RWPE2 (cell line): ENCODE data around the gene TSPAN18.

Experiments used
- ATAC-seq: fragments of 200-7000 bp; cut with Tn5 transposase; 3 replicates; pipeline ENCODE4 v1.9.1; 2021; ENCODE audit warnings: low read depth
- DNase-seq: peaks from one replicate; pipeline ENCODE4 v3.0.0-alpha.2; 2020; ENCODE audit warnings: low spot score
- H3K27ac ChIP-seq: fragments of 450-650 bp; 2 replicates; pipeline ENCODE4 v1.5.1; 2017; ENCODE audit warnings: mild to moderate bottlenecking; ENCODE audit not compliant: poor library complexity, severe bottlenecking
- H3K27me3 ChIP-seq: fragments of 250-450 bp; sonication (Bioruptor Pico); 2 replicates; pipeline ENCODE4 v1.5.1; 2021; ENCODE audit warnings: mild to moderate bottlenecking, moderate library complexity; ENCODE audit not compliant: insufficient read depth, poor library complexity, severe bottlenecking
- H3K36me3 ChIP-seq: fragments of 250-450 bp; sonication (Bioruptor Pico); 2 replicates; pipeline ENCODE4 v1.5.1; 2020; ENCODE audit warnings: low read depth, mild to moderate bottlenecking, moderate library complexity
- H3K4me1 ChIP-seq: fragments of 250-450 bp; sonication (Bioruptor Pico); 2 replicates; pipeline ENCODE4 v1.5.1; 2021; ENCODE audit warnings: mild to moderate bottlenecking, moderate library complexity; ENCODE audit not compliant: insufficient read depth, poor library complexity, severe bottlenecking
- H3K4me3 ChIP-seq: fragments of 250-450 bp; sonication (Bioruptor Pico); 2 replicates; pipeline ENCODE4 v1.5.1; 2021; ENCODE audit warnings: mild to moderate bottlenecking, moderate library complexity; ENCODE audit not compliant: severe bottlenecking
- H3K9me3 ChIP-seq: fragments of 250-450 bp; sonication (Bioruptor Pico); 2 replicates; pipeline ENCODE4 v1.5.1; 2021; ENCODE audit warnings: mild to moderate bottlenecking, moderate library complexity; ENCODE audit not compliant: severe bottlenecking
- CTCF ChIP-seq: fragments of 450-650 bp; IDR thresholded peaks from one replicate; pipeline ENCODE4 v1.5.1; 2017; ENCODE audit warnings: mild to moderate bottlenecking, moderate library complexity; ENCODE audit not compliant: poor library complexity, severe bottlenecking

The TSPAN18 gene

DNA sequence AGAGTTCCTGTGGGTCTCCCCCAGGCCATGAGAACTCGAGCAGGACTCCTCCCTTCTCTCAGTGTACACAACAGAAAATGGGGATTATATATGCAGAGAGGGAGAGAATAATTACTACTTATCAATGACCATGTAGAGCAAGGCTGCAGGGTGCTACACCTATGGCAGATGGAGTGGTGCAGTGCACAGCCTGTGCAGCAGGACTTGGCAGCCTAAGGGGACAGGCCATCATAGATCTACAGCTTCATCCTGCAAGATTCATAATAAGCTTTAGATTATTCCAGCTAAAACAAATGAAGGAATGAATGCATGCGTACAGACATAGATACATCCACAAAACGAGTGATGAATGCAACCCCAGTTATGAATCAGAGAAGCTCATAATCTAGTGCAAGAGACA is 232.3 kb downstream of the TSPAN18 start:
- no peak for ATAC-seq
- no peak overlapping the region for H3K4me3 ChIP-seq
- H3K9me3 ChIP-seq: no peaks in the 10 kb centered on the region
- no peaks in the 10 kb centered on the region for H3K27me3 ChIP-seq
- peaks cover 8% of the 10 kb centered on the region for H3K4me1 ChIP-seq
- no peak for TF ChIP-seq CTCF
- DNase-seq: no peak
- no peak overlapping the region for H3K27ac ChIP-seq
- H3K36me3 ChIP-seq: no peaks in the 10 kb centered on the region

GRCh38 chr11:44960200-44960845 is 233.6 kb downstream of the TSPAN18 start:
- Histone ChIP-seq H3K4me3 (no peak overlapping the region), H3K36me3 (no peaks in the 10 kb centered on the region), H3K9me3 (no peaks in the 10 kb centered on the region), H3K4me1 (peaks cover 2% of the 10 kb centered on the region), H3K27ac (no peak overlapping the region), H3K27me3 (no peaks in the 10 kb centered on the region)
- DNase-seq: no peak
- no peak for ATAC-seq
- no peak for TF ChIP-seq CTCF

DNA sequence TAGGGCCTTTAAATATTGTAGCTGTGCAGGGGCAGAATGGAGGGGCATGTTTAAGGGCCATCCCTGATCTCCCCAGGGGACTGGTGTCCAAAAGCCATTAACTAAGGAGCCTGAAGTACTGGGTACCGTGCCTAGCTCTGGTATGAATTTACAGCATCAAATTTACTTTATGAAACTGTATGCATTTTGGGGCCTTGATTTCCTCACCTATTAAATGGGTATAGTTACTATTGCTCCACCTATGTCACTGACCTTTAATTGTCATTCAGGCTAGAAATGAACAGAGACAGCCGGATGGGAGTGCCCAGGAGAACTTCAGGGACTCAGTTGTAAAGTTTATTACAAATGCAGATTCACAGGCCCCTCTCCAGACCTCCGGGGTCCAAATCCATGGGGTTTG is 235.7 kb downstream of the TSPAN18 start:
- ATAC-seq: no peak
- no peak for DNase-seq
- no peaks in the 10 kb centered on the region for H3K4me1 ChIP-seq
- H3K27me3 ChIP-seq: no peaks in the 10 kb centered on the region
- H3K36me3 ChIP-seq: no peaks in the 10 kb centered on the region
- TF ChIP-seq CTCF: no peak
- H3K4me3 ChIP-seq: no peak overlapping the region
- no peaks in the 10 kb centered on the region for H3K9me3 ChIP-seq
- H3K27ac ChIP-seq: no peak overlapping the region

DNA sequence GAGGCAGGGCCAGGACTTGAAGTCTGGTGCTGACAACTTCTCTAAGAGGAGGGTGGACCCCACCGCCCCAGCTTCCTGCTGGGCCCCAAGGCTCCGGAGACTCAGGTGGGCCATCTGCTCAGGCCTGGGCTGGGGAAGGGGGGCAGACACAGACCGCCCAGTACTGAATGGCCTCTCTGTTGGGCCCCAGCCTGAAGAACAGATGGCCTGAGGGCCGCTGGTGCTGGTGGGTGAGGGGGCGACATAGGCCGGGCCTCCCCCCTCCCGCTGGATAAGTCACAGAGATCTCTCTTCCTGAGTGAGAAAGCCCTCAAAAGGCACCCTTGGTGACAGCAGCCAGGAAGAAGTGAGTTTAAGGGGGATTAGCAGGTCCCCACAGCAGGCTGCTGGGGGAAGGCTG is 236.4 kb downstream of the TSPAN18 start:
- DNase-seq (no peak), ATAC-seq (no peak)
- no peak for TF ChIP-seq CTCF
- Histone ChIP-seq H3K27ac (no peak overlapping the region), H3K4me3 (no peak overlapping the region), H3K27me3 (no peaks in the 10 kb centered on the region), H3K36me3 (no peaks in the 10 kb centered on the region), H3K4me1 (peaks cover 4% of the 10 kb centered on the region), H3K9me3 (no peaks in the 10 kb centered on the region)

DNA sequence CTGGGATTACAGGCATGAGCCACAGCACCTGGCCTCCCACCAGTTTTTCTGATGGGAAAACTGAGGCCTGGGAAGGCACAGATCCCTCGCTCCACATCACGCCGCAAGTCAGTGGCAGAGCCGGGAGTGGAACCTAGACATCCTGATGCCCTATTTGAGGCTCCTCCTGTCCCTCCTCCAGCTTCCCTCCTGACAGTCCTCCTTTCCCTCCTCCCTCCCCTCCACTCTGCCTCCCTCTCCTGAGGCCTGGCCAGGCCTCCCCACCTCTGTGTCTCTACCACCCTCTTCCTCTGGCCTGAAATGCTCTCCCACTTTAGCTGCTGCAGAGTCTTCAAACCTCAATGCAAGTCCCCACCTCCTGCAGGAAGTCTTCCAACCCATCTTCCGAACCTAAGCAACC is 237.2 kb downstream of the TSPAN18 start:
- TF ChIP-seq CTCF: no peak
- ATAC-seq: no peak
- no peaks in the 10 kb centered on the region for H3K27me3 ChIP-seq
- no peak for DNase-seq
- H3K36me3 ChIP-seq: no peaks in the 10 kb centered on the region
- H3K4me1 ChIP-seq: peaks cover 8% of the 10 kb centered on the region
- no peak overlapping the region for H3K27ac ChIP-seq
- no peaks in the 10 kb centered on the region for H3K9me3 ChIP-seq
- H3K4me3 ChIP-seq: no peak overlapping the region
